ENCODE measurements around the gene HOXD1.

HOXD1 gene

DNA sequence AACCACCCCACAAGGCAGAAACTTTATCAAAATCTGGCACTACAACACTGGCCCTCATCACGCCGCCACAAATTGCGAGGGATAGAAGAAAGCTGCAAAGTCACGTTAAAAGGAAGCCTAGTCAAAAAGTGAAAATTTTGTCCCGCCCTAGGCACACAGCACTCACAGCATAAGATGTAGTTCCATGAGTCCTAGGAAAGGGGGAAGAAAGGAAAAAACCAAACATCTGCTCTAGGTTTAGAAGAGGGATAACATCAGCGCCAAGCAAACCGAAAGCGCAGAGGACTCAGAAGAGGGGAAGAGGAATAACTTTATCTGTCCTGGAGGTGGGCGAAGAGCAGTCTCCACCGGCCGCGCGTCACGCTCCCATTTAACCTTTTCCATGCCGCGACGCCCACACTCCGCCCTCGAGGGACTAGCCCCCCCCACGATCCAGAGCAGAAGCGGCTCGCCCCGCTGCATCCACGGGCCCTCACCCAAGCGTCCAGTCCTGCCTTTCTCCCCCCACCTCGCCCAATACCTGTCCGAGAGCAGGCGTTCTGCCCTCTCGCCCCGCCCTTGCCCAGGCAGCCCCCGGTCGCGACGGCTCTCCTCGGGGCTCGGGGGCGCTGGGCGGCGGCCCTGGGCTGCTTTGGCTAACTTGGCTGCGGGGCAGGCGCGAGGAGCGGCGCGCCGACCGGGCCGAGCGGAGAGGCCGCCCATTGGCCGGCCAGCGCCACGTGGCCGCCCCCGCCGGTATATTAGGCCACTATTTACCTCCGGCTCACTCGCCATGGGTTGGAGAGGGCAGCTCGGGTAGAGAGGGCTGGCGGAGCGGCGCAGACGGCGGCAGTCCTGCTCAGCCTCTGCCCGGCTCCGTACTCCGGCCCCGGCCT, at the start of gene HOXD1:
TSS of gene HOXD1 (plus strand) at position 770 of the 875 bp plus-strand sequence. CDS start 134 bp downstream, outside the sequence.
- no peak for DNase-seq (ENCODE audit: low read depth in 2 of 2, low spot score in 1 of 2)

DNA sequence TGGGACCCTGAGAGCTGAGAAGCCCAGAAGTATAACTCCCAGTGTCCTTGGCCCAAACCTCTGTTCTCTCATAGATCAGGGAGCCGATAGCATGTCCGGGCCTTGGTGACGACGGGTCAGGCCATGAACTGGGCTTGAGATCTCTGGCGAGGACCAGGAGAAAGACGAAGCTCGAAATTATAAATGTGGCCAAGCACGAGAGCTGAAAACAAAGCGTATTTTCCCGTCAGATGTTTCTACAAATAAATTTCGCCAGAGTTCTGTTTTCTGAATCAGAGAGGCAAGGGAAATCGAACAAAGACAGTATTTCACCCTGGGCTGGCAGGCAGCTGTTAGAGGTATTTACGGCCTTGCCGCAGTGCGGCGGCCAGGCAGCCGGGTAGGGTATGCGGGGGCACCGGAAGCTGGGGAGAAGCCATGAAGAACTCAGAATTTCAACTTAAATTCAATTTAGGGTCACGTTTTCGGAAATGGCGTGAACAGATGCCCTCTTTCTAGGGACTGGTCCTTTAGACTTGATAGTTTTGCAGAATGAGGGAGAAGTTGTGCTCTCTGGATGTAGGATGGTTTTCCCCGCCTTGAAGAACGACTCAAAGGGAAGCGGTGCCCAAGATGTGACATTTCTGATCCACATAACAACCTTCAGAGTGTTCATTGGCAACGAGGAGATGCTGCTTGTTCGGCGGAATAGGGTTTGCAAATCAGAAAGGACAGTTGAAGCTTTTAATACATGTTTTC, 49.4 kb upstream of the HOXD1 start:
- no peak for DNase-seq (ENCODE audit: low read depth in 2 of 2, low spot score in 1 of 2)

DNA sequence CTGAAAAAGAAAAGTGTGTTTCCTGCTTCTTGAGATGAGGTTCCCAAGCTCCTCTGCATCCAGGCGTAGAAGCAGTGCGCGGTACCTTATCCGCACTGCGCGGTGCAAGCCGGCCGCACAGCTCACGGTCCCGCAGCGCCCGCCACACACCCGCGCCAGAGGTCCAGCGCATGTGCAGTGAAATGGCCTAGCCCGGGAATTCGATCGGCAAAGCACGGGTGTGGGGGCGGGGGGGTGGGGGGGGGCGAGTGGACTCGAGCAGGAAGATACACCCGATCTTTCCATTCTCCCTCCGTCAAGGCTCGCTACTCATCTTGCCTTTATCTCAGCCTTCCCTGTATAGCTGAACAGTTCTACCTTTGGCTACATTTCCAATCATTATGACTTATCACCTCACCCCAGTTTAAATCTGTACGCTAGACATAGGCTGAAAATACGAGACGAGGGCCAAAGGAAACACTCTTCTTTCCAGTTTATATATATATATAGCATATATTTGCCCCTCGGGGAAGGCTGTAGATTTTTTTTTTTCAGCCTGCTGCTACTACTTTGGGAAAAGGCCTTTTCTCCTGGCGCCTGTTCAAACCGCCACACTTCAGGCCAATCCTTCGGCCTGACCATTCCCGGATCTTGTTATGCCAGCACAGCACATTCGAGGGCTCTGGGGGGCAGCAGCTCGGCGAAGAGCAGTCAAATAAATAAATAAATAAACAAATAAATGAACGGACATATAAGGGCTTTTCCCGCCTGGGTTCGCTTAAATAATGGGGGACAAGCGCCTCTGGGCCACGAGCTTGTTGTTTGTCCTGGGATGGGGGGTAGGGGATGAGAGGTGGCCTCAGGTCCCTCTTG, 48.6 kb upstream of the HOXD1 start:
- no peak for DNase-seq (ENCODE audit: low read depth in 2 of 2, low spot score in 1 of 2)

DNA sequence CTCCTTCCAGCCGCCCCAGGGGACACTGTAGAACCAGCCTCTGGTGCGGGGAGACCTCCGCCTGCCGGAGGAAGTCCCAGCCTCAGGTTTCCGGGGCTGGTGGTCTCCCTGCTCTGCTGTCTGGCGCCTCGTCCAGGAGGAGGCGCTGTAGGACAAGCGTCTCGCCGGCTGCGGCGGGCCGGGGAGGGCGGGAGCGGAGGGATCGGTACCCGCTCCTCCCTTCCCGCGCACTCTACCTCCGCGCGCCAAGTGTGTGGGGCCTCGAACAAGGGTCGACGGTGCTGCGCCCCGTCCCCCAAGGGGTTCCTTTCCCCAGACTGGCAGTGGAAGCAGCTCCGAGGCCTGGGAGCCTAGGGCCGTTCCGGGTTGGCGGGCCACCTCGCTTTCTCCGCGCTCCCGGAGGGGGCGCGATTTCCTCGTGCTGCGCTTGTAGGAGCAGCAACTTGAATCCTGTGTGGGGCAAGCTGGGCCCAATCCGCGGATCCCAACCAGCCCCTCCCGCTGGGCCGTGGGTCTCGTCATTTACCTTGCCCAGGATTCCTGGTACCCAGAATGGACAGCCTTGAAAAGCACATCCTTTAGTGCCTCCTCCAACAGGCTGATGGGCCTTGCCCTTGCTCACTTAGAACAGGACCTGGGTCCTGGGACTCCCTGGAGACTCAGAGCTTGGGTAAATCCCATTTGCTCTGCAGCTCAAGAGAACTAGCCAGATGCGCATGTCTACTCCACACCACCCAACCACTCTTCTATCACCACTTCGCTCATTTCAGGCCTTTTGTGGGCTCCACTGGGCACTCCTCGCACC, 47.8 kb upstream of the HOXD1 start:
- peak; percentile 32 to 41 for DNase-seq (ENCODE audit: low read depth in 2 of 2, low spot score in 1 of 2)

DNA sequence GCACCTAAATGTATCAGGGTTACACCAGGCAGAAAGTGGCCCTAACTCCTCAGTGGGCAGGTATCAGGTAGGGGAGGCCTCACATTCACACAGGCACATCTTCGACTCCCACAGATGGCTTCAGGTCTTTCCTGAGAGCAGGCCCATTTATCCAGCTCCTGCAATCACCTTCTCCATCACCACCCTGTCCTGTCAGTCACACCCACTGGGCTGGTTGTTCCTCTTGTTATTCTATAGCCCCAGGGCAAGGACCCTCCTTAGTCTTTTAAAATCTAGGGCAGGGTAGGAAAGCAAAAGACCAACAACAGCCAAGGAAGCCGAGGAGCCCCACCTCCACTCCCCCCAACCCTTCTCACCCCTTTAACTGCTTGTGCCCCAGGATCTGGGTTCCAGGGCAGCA, 46.2 kb upstream of the HOXD1 start:
- DNase-seq (ENCODE audit: low read depth in 2 of 2, low spot score in 1 of 2): no peak

DNA sequence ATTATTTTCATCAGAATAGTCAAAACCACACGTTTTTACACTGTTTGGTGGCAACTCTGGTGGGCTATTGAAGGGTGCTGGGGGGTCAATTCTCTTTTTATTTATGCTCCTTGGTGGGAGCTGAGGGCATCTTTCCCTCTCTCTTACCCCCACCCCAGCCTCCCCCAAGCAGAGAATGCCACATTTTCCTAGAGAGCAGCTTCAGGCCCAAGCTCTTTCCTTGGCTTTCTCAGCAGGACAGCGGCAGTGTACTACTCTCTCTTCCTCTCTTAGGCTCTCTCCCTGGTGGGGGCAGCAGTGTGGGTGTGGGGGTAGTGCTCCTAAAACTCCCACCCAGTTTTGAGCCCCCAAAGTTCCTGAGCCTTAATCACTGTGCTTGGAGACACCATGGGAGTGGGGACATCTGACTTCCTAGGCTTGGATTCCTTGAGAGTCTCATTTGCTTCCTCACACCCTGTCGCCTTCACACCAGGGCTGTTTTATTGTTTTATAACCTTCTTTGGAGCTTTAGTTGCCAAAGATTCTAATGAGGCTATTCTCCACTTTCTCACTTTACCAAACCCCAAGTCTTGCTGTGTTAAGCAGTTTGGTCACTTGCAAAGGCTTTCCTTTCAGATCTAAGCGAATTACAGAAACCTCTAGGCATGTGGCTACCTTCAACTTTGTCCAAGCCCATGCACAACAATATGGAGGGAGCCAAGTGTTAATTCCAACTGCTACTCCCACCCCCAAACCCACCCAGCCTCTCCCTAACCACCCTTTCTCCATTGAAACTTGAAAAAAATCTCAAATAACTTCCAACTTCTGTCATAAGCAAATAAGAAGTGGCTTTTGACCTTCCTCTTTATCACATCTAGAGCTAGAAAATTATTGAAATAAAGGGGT, 43.1 kb upstream of the HOXD1 start:
- DNase-seq (ENCODE audit: low read depth in 2 of 2, low spot score in 1 of 2): no peak

DNA sequence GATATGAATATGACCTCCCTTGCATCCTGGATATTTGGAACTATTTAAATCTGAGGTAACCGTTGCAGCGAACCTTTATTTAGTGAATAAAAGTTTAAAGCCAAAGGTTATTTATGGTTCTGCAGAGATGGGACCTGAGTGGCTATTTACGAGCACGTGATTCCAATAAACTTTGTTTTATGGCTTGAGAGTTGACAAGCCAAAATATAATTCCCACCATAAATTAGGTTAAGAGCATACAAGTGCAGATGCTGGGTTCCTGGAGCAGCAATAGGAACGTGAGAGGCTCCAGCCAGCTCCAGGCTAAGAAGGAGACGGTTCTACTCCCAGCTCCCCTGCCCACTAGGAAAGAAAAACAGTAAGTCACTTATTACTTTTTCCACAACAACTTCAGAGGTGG, 42.4 kb upstream of the HOXD1 start:
- DNase-seq (ENCODE audit: low read depth in 2 of 2, low spot score in 1 of 2): no peak

DNA sequence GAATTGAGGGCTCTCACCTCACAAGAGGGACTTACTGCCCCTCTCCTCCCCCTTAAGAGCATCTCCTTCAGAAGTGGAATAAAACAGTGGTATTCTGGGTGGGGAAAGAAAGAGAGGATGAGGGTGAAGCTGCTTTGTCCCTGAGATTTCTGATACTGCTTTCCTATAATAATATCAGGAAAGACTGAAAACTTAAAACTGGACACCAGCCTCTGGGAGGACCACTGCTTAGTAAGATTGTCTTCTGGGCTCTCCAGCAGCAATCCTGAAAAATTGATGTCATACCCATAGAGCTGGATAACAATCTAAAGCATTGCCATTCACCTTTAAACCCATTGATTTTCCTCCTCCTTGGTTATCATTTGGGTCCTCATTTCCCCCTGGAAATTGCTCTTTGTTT, 41.8 kb upstream of the HOXD1 start:
- DNase-seq (ENCODE audit: low read depth in 2 of 2, low spot score in 1 of 2): no peak

DNA sequence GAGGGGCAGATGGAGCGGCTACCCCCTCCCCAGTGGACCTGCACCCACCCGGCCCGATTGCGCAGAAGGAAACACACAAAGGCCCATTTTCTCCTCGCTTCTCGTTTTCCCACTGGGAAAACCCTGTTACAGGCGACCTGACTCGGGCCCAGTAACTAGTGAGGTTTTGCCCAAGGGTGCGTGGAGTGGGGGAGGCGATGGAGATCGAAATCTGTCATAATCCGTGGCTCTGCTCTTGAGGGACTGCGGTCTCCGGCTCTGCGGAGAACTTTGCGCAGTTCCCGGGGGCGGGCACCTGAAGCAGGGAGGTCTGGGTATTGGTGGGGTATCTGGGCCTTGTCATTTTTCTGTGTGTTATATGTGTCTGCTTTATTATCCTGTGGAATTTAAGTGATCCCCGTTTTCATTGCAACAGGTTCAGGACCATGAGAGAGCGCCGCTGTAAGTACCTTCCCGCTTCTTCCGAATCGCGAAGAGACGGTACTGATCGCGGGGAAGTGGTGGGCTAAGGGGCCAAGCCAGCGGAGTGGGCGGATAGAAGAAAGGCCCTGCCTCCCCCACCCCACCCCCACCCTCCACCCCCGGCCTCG, 41.2 kb upstream of the HOXD1 start:
- DNase-seq (ENCODE audit: low read depth in 2 of 2, low spot score in 1 of 2): no peak

DNA sequence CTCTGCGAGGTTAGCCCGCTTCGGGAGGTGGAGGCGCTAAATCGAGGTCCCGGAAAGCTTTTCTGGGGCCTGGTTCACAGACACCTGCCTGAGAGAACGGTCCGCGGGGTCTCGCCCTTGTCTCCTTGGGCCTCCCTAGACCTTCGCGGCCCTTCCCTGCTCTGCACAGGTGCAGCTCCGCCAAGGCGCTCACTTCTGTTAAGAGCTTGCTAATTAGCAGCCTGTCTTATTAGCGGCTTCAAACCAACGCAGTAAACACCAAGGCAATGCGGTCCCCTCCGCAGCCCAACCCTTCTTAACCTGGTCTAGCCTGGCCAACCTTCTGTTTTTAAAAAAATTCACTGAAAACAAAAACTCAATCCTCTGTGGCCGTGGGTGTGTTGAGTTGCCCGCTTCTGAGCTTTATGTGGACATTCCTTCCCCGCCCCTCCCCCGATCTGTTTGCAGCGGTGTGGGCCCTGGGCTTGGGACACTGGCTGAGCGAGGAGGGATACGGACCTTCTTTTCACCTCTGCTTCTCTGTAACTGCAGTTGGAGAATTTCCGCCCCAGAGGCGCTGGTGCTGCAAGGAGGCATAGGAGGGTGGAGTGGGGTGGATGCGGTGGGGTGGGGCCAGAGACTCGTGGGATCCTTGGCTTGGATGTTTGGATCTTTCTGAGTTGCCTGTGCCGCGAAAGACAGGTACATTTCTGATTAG, 40.5 kb upstream of the HOXD1 start:
- no peak for DNase-seq (ENCODE audit: low read depth in 2 of 2, low spot score in 1 of 2)

DNA sequence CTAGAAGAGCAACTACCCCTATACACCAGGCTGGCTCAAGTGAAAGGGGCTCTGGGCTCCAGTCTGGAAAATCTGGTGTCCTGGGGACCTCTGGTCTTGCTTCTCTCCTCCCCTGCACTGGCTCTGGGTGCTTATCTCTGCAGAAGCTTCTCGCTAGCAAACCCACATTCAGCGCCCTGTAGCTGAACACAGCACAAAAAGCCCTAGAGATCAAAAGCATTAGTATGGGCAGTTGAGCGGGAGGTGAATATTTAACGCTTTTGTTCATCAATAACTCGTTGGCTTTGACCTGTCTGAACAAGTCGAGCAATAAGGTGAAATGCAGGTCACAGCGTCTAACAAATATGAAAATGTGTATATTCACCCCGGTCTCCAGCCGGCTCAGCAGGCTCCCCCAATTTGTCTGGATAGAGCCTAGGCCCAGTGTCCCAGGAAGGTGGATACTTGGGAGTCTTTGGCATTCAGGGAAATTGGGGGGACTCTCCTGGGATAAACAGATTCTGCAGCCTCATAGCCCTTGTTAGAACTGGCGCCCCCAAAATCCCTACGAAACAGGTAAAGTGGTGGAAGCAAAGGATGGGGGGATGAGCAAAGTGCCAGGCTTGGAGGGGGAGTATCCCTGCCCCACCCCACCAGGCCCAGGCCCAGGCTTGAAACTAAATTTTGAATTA, 39.6 kb upstream of the HOXD1 start:
- DNase-seq (ENCODE audit: low read depth in 2 of 2, low spot score in 1 of 2): no peak

DNA sequence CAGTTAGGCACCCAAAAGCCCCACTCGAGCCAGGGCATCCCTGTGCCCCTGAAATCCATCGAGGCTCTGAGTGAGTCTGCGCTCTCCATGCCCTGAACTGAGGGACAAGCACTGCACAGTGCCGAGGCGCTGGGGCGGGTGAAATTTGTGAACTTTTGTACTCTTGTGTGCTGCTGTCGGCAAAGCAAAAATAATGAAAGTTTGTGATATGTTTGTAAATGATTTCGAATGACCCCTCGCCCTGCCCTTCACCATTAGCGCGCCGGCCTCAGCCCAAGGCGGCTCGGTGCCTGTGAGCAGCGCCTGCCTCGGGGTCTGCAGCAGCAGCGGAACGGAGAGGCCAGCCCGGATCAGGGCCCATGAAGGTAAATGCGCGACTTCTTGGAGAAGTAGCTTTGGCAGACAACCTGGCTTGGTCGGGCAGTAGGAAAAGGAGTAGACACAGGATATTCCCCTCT, 39.0 kb upstream of the HOXD1 start:
- DNase-seq (ENCODE audit: low read depth in 2 of 2, low spot score in 1 of 2): no peak

DNA sequence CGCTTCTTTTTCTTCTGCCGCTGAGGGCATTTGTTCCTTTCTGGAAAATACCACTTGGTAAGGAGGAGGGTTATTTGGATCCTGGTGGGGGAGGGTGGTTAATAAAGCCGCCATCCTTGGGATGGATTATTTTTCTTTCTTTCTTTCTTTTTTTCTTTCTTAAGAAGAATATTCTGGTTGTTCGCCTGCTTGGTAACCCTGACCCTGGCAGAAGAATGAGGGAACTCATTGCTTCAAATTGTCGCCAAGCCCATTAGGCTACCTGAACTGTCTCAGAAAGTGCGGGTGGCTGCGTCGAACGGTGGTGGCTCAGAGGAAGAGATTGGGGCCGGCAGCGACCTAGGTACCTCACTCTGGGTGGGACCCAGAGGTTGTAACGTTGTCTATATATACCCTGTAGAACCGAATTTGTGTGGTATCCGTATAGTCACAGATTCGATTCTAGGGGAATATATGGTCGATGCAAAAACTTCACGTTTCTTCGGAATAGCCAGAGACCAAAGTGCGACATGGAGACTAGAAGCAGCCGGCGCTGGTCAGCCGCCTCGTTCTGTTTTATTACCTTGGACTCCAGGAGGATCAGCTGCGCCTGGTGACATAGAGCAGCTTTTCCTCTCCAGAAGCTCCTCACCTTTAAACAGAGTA, 38.4 kb upstream of the HOXD1 start:
- no peak for DNase-seq (ENCODE audit: low read depth in 2 of 2, low spot score in 1 of 2)

DNA sequence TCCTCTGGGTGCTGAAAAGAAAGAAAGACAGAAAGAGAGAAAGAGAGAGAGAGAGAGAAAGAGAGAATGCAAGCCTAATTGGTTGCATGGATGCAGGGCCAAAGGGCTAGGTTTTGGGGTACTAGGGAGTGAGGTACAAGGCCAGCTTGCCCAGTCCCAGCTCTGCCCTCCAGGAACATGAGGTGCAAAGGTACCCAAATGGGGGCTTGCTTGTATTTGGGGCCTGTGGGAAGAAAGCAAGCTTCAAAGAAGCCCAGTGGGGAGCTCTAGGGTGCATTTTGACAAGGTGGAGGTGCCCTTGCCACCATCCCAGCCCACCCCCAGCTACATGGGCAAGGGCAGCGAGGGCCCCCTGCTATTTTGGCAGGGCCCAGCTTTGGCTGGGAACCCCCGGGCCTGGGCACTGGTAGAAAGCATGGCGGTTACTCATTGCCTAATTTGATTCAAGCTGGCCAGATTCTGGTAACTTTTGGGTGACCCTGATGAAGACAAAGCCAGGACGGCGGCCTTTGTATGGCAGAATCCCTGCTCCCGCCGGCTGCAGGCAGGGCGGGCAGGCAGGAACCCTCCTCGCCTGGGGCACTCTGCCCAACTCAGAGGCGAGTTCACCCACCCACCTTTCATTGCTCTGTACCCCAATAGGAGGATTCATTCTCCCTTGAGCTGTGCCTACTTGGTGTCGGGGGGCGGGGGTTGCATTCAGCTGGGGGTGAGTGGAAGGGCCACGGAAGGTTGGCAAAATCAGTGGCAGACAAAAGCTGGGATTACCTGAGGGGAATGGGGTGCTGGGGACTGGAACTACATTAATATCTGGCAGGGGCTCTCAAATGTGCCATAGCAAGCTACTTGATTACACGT, 37.7 kb upstream of the HOXD1 start:
- DNase-seq (ENCODE audit: low read depth in 2 of 2, low spot score in 1 of 2): no peak

DNA sequence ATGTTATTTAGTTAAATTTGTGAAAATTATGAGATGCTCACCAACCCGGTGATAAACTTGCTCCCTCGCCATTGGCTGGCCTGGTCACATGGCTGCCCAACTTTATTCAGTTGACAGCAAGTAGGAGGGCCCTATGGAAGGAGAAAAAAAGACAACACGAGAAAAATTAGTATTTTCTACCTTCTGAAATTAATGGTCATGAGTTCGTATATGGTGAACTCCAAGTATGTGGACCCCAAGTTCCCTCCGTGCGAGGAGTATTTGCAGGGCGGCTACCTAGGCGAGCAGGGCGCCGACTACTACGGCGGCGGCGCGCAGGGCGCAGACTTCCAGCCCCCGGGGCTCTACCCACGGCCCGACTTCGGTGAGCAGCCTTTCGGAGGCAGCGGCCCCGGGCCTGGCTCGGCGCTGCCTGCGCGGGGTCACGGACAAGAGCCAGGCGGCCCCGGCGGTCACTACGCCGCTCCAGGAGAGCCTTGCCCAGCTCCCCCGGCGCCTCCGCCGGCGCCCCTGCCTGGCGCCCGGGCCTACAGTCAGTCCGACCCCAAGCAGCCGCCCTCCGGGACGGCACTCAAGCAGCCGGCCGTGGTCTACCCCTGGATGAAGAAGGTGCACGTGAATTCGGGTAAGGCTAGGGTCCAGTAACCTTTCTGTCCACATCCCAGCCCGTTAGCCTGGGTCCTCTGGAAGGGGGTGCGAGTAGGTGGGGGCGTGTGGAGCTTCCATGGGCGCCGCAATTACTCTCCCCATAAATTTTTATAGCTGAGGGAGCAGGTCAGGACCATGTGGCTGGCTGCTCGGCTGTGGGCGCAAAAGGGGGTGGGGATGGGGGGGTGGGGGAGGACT, 36.8 kb upstream of the HOXD1 start, which contains the start of gene HOXD4:
TSS of gene HOXD4 (plus strand) at position 109 of the 846 bp plus-strand sequence. CDS start at position 193, 84 bp downstream.
- DNase-seq (ENCODE audit: low read depth in 2 of 2, low spot score in 1 of 2): no peak
